NCI-H2081 (cell line): ENCODE results near the gene APOBEC4.
A peak's percentile ranks its signal among the peaks of the same experiment; 100 is the strongest.
"Not testable (repeated sequence)": the region's sequence is repeated elsewhere in the genome, so short reads cannot be mapped to it uniquely, and the experiment has no call there.

Experiments
- DNase-seq, 2 experiments: peaks; one replicate each; lab custom pipeline; 2025; lab: John Stamatoyannopoulos, UW

The APOBEC4 gene

GRCh38 chr1:183652547-183653461 lies at the start of gene APOBEC4:
Gene APOBEC4, minus strand, starts transcription at chr1:183653316. Its CDS starts 4,535 bp downstream, at chr1:183648781.
- DNase-seq, result peak; percentile 82 to 86

GRCh38 chr1:183702813-183703198 lies 49.7 kb upstream of the APOBEC4 start:
- DNase-seq, result no peak

GRCh38 chr1:183702087-183702812 lies 49.1 kb upstream of the APOBEC4 start:
- DNase-seq, result no peak

GRCh38 chr1:183699616-183700160 lies 46.6 kb upstream of the APOBEC4 start:
- DNase-seq, result no peak

- DNase-seq, result no peak
Observed at GRCh38 chr1:183697814-183698590, 44.9 kb upstream of the APOBEC4 start.

- no peak for DNase-seq
Observed at GRCh38 chr1:183696981-183697380, 43.9 kb upstream of the APOBEC4 start.

- no peak for DNase-seq
Observed at GRCh38 chr1:183694755-183695154, 41.6 kb upstream of the APOBEC4 start.

- DNase-seq, result no peak
Observed at GRCh38 chr1:183694066-183694465, 41.0 kb upstream of the APOBEC4 start.

GRCh38 chr1:183693521-183693920 lies 40.4 kb upstream of the APOBEC4 start:
- DNase-seq, result no peak

- no peak for DNase-seq
Observed at GRCh38 chr1:183689762-183690204, 36.7 kb upstream of the APOBEC4 start.

- DNase-seq, result no peak
Observed at GRCh38 chr1:183688341-183689060, 35.4 kb upstream of the APOBEC4 start.

- no peak for DNase-seq
Observed at GRCh38 chr1:183687546-183688304, 34.6 kb upstream of the APOBEC4 start.

GRCh38 chr1:183686229-183686628 lies 33.1 kb upstream of the APOBEC4 start:
- no peak for DNase-seq

- DNase-seq, result peak; percentile 36 to 55
Observed at GRCh38 chr1:183685112-183685713, 32.1 kb upstream of the APOBEC4 start.

- not testable (repeated sequence) for DNase-seq
Observed at GRCh38 chr1:183679363-183679762, 26.2 kb upstream of the APOBEC4 start.

- DNase-seq, result no peak
Observed at GRCh38 chr1:183678819-183679218, 25.7 kb upstream of the APOBEC4 start.

GRCh38 chr1:183676586-183677189 lies 23.6 kb upstream of the APOBEC4 start:
- no peak for DNase-seq

- no peak for DNase-seq
Observed at GRCh38 chr1:183675883-183676585, 22.9 kb upstream of the APOBEC4 start.

- DNase-seq, result no peak
Observed at GRCh38 chr1:183675381-183675780, 22.3 kb upstream of the APOBEC4 start.
